Hepatocyte (in vitro differentiated cells): ENCODE data around the gene POU2AF1.

Experiments
- CTCF ChIP-seq: fragments of 200-600 bp; sonication (generic); IDR thresholded peaks from 2 replicates; pipeline ENCODE4 v1.5.1; 2016; ENCODE audit warnings: antibody characterized with exemption, mild to moderate bottlenecking; ENCODE audit not compliant: poor library complexity
- EZH2 ChIP-seq: fragments of 200-600 bp; sonication (generic); IDR thresholded peaks from 2 replicates; pipeline ENCODE4 v1.6.1; 2016; ENCODE audit warnings: antibody characterized with exemption, mild to moderate bottlenecking, borderline replicate concordance

GRCh38 chr11:111336582-111337256, 42.4 kb downstream of the POU2AF1 start:
- TF ChIP-seq CTCF (no peak), EZH2 (no peak)
